LHCN-M2 (cell line): ENCODE measurements around the gene INS. TPM values are rescaled to one million over a fixed set of nuclear protein-coding genes. Genes with fewer than 3 reads are reported as not detected.

Source experiments
- DNase-seq: peaks from one replicate; pipeline ENCODE4 v3.0.0-alpha.2; 2012; ENCODE audit warnings: low read depth
- total RNA-seq: library from RNA; depleted of rRNA; stranded (reverse); fragments of >200 nt; gene quantifications from 2 replicates; pipeline ENCODE4 v1.2.3, GENCODE V29; 2014; rRNA removed

INS gene
- total RNA-seq, 1 experiment from 2014 or later, result not detected

GRCh38 chr11:2121227-2122130, 39.5 kb downstream of the INS start:
- no peak for DNase-seq

GRCh38 chr11:2120359-2121100, 40.5 kb downstream of the INS start:
- no peak for DNase-seq

- no peak for DNase-seq
These were observed 42.3 kb downstream of the INS start for GRCh38 chr11:2118677-2119076.

- DNase-seq, result no peak
These were observed 44.3 kb downstream of the INS start for GRCh38 chr11:2116680-2117079.

GRCh38 chr11:2115308-2115707, 45.7 kb downstream of the INS start:
- DNase-seq, result no peak

- DNase-seq, result no peak
These were observed 46.4 kb downstream of the INS start for GRCh38 chr11:2114430-2115241.

- no peak for DNase-seq
These were observed 47.2 kb downstream of the INS start for GRCh38 chr11:2113776-2114175.

GRCh38 chr11:2110521-2110920, 50.5 kb downstream of the INS start:
- DNase-seq, result no peak

Other genes with a start within 250 kb of the INS start
- gene TNNT3, start 241.5 kb downstream of the INS start, total RNA-seq, result 1.9 TPM in 1 of 2 replicates, not detected in the other
- 191 and 219 TPM in 2 replicates for gene MRPL23, start 213.9 kb downstream of the INS start, total RNA-seq
- 4,327 and 6,113 TPM in 2 replicates for gene H19, start 163.4 kb downstream of the INS start, total RNA-seq
- 106 and 173 TPM in 2 replicates for gene IGF2, start 21.8 kb downstream of the INS start, total RNA-seq
- gene TH, start 10.6 kb upstream of the INS start, total RNA-seq, result not detected in 2 replicates
- gene ASCL2, start 109.4 kb upstream of the INS start, total RNA-seq, result not detected in 2 replicates
- not detected in 2 replicates for gene C11orf21, start 140.7 kb upstream of the INS start, total RNA-seq
- gene TSPAN32, start 140.8 kb upstream of the INS start, total RNA-seq, result not detected in 2 replicates
- gene CD81, start 216.1 kb upstream of the INS start, total RNA-seq, result 265 and 305 TPM in 2 replicates
- 51.6 and 61.5 TPM in 2 replicates for gene TSSC4, start 239.5 kb upstream of the INS start, total RNA-seq